ENCODE results near the gene EVI2A. TPM values are rescaled to one million over a fixed set of nuclear protein-coding genes. Genes with fewer than 3 reads are reported as not detected.

The EVI2A gene, protein sequence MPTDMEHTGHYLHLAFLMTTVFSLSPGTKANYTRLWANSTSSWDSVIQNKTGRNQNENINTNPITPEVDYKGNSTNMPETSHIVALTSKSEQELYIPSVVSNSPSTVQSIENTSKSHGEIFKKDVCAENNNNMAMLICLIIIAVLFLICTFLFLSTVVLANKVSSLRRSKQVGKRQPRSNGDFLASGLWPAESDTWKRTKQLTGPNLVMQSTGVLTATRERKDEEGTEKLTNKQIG
- total RNA-seq, result 1 to 10 TPM; 2.6 to 4.9 TPM

GRCh38 chr17:31321481-31321880 lies at the start of gene EVI2A:
TSS of gene EVI2A (minus strand) at chr17:31321622. CDS start at chr17:31319013, 2,609 bp downstream.
- no peaks in the 10 kb centered on the region for H3K9me3 ChIP-seq
- no peak within 1 kb of the TSS for H3K4me3 ChIP-seq
- no peaks in the 10 kb centered on the region for H3K4me1 ChIP-seq (replicated peaks)
- no peak within 1 kb of the TSS for H3K27ac ChIP-seq
- no peak for DNase-seq (ENCODE audit: low spot score)
- TF ChIP-seq, protein P1, sequence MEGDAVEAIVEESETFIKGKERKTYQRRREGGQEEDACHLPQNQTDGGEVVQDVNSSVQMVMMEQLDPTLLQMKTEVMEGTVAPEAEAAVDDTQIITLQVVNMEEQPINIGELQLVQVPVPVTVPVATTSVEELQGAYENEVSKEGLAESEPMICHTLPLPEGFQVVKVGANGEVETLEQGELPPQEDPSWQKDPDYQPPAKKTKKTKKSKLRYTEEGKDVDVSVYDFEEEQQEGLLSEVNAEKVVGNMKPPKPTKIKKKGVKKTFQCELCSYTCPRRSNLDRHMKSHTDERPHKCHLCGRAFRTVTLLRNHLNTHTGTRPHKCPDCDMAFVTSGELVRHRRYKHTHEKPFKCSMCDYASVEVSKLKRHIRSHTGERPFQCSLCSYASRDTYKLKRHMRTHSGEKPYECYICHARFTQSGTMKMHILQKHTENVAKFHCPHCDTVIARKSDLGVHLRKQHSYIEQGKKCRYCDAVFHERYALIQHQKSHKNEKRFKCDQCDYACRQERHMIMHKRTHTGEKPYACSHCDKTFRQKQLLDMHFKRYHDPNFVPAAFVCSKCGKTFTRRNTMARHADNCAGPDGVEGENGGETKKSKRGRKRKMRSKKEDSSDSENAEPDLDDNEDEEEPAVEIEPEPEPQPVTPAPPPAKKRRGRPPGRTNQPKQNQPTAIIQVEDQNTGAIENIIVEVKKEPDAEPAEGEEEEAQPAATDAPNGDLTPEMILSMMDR (IDR thresholded peaks at IDR 0.05), result no peak
- TF ChIP-seq POLR2AphosphoS5 (IDR thresholded peaks at IDR 0.05) (no peak), POLR2A (IDR thresholded peaks at IDR 0.05) (no peak)
- no peaks in the 10 kb centered on the region for H3K36me3 ChIP-seq
- intact Hi-C loops (cut with DNase I), result no loop called here
- no peaks in the 10 kb centered on the region for H3K27me3 ChIP-seq (replicated peaks; ENCODE audit: insufficient read depth)
- WGBS, result 82% methylated on average over 3 of the region's 3 CpGs

DNA sequence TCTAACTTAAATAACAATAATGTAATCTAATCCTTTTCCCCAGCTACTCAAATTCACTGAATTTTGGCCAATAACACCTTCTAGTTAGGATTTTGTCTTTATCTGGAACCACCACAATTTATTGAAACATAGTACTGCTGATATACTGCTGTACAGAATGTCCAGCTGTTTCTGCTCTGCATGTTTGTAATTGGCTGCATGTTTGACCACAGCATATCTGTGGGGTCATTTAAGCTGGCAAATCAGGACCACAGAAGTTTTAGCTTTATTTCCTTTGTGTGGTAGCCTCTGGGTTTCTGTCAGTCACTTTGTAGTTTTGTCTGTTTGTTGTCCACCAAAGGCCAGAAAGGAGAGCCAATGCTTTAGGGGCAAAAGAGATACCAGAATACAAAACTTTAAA lies 47.8 kb upstream of the EVI2A start:
- no peaks in the 10 kb centered on the region for H3K27me3 ChIP-seq (replicated peaks; ENCODE audit: insufficient read depth)
- intact Hi-C loops (cut with DNase I), result no loop called here

GRCh38 chr17:31366088-31366487 lies 44.7 kb upstream of the EVI2A start:
- no peak overlapping the region for H3K27ac ChIP-seq
- H3K4me3 ChIP-seq, result no peak overlapping the region
- no peaks in the 10 kb centered on the region for H3K4me1 ChIP-seq (replicated peaks)
- no peaks in the 10 kb centered on the region for H3K9me3 ChIP-seq
- no peaks in the 10 kb centered on the region for H3K27me3 ChIP-seq (replicated peaks; ENCODE audit: insufficient read depth)
- 84% methylated on average over 4 of the region's 4 CpGs for WGBS
- intact Hi-C loops (cut with DNase I), result no loop called here
- no peaks in the 10 kb centered on the region for H3K36me3 ChIP-seq
- TF ChIP-seq POLR2A (IDR thresholded peaks at IDR 0.05), result no peak
- no peak for DNase-seq (ENCODE audit: low spot score)

More for the DNA sequence above, 47.8 kb upstream of the EVI2A start:
- no peaks in the 10 kb centered on the region for H3K9me3 ChIP-seq
- no peaks in the 10 kb centered on the region for H3K36me3 ChIP-seq
- no peaks in the 10 kb centered on the region for H3K4me1 ChIP-seq (replicated peaks)
- H3K4me3 ChIP-seq, result no peak overlapping the region
- DNase-seq (ENCODE audit: low spot score), result no peak
- TF ChIP-seq POLR2AphosphoS5 (IDR thresholded peaks at IDR 0.05), result no peak
- H3K27ac ChIP-seq, result no peak overlapping the region

DNA sequence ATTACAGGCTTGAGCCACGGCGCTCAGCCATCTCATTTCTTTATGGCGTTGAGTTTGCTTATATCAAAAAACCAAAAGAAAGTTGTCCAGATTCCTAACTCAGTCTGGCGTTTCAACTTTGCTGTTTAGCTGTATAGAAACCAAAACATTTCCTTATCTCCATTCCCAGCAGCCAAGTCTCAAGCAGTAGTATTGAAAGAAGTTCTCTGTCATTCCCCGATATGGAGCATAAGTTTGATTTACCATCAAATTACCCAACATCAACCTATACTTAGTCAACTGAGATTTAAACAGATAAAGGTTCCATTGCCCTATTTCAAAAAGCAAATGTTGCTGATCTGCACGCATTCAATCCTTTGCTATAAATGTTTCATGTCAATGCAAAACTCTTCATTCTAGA lies 42.6 kb upstream of the EVI2A start:
- H3K4me3 ChIP-seq, result no peak overlapping the region
- WGBS, result 95% methylated on average over 6 of the region's 6 CpGs
- H3K36me3 ChIP-seq, result no peaks in the 10 kb centered on the region
- no peaks in the 10 kb centered on the region for H3K27me3 ChIP-seq (replicated peaks; ENCODE audit: insufficient read depth)
- no peak for DNase-seq (ENCODE audit: low spot score)
- H3K9me3 ChIP-seq, result no peaks in the 10 kb centered on the region
- TF ChIP-seq, protein P1 (IDR thresholded peaks at IDR 0.05), result no peak
- no peak for TF ChIP-seq POLR2AphosphoS5 (IDR thresholded peaks at IDR 0.05)
- TF ChIP-seq POLR2A (IDR thresholded peaks at IDR 0.05), result no peak
- intact Hi-C loops (cut with DNase I), result no loop called here
- H3K4me1 ChIP-seq (replicated peaks), result no peaks in the 10 kb centered on the region
- no peak overlapping the region for H3K27ac ChIP-seq

DNA sequence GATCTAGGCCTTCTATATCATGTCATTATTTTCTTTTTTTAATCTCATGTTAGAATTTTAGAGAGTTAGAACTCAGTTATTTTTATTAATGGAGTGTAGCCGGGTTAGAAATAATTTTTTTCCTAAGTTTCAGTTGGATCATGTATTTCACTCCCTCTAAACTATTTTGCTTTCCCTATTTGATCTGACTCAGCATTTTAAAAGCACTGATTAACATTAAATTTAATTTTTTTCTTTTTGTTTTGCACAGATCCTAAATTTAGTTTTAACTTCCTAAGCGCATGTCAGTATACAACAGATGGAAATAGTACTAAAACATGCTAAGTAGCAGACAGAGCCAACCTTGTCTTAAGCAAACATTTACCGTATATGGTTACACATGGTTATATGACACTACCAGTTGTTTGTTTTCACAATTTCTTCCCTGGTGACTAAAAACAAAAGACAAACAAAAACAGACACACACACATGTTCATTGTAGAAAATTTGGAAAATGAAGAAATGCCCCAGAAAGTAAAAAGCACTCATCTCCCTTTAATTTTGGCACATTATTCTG lies 36.5 kb upstream of the EVI2A start:
- no peak overlapping the region for H3K4me3 ChIP-seq
- DNase-seq (ENCODE audit: low spot score), result no peak
- 73% methylated on average over 3 of the region's 3 CpGs for WGBS
- TF ChIP-seq, protein P1 (IDR thresholded peaks at IDR 0.05), result no peak
- TF ChIP-seq POLR2AphosphoS5 (IDR thresholded peaks at IDR 0.05) (no peak), POLR2A (IDR thresholded peaks at IDR 0.05) (no peak)
- H3K4me1 ChIP-seq (replicated peaks), result no peaks in the 10 kb centered on the region
- intact Hi-C loops (cut with DNase I), result no loop called here
- no peaks in the 10 kb centered on the region for H3K36me3 ChIP-seq
- H3K27ac ChIP-seq, result no peak overlapping the region
- H3K27me3 ChIP-seq (replicated peaks; ENCODE audit: insufficient read depth), result no peaks in the 10 kb centered on the region
- no peaks in the 10 kb centered on the region for H3K9me3 ChIP-seq

DNA sequence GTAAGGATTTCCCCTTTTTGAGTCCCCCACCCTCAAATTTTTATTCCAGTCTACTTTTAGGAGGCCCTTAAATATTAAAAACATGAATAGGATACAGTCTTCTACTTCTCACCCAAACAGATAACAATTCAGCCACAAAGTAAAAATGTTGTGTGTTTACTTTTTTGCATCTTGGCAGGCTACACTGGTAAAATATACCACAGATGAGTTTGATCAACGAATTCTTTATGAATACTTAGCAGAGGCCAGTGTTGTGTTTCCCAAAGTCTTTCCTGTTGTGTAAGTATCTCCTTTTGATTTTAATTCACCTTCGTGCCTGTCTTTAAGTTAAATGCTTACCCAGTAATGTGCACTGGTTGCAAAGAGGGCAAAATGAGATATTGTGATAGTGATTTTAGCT lies 35.7 kb upstream of the EVI2A start:
- intact Hi-C loops (cut with DNase I), result no loop called here
- no peaks in the 10 kb centered on the region for H3K9me3 ChIP-seq
- no peak for DNase-seq (ENCODE audit: low spot score)
- H3K4me3 ChIP-seq, result no peak overlapping the region
- no peak overlapping the region for H3K27ac ChIP-seq
- TF ChIP-seq POLR2AphosphoS5 (IDR thresholded peaks at IDR 0.05), result no peak
- no peak for TF ChIP-seq POLR2A (IDR thresholded peaks at IDR 0.05)
- TF ChIP-seq, protein P1 (IDR thresholded peaks at IDR 0.05), result no peak
- no peaks in the 10 kb centered on the region for H3K36me3 ChIP-seq
- WGBS, result 59% methylated on average over 2 of the region's 2 CpGs
- H3K4me1 ChIP-seq (replicated peaks), result no peaks in the 10 kb centered on the region
- no peaks in the 10 kb centered on the region for H3K27me3 ChIP-seq (replicated peaks; ENCODE audit: insufficient read depth)

All from prostate gland (tissue), 2 donors.